Measurements from ENCODE around the gene BRIP1.
"Not testable (repeated sequence)": the region's sequence is repeated elsewhere in the genome, so short reads cannot be mapped to it uniquely, and the experiment has no call there.

The BRIP1 gene

DNA sequence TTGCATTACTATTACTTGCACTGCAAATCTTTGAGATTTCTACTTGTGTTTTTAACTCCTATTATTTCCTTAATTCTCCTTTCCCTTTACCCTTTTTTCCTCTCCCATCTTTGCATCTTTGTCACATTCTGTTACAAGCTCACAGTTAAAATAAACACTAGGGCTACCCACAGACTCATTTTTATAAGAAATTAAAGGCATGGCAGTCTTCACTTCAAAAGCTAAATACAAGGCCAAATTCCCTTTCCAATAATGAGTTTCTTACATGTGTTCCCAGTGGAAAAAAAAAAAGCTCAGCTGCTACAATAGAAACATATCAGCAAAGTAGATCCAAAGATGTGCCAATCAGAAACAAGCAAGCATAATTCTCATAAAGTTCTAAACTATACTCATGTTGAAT lies 3.7 kb upstream of the BRIP1 start:
- Histone ChIP-seq H3K27ac (no peak overlapping the region), H3K27me3 (no peaks in the 10 kb centered on the region), H3K4me2 (no peak overlapping the region)

DNA sequence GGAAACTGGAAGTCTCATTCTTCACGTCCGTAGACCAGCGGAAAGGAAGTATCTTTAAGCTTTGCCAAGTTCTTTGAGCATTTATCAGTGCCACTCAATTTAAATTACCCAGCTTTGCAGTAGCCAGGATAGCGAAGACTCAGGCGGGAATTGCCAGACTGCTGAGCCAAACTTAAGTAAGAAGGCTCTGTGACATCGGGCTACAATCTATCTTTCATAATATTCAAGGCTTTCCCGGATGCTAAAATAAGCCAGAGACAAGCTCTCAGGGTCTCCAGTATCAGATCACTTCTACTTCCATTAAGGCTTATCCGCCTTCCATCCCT lies 436 bp upstream of the BRIP1 start:
- Histone ChIP-seq H3K27me3 (no peaks in the 10 kb centered on the region), H3K4me1 (peaks cover 45% of the 10 kb centered on the region)
- TF ChIP-seq Cebpa-rat (IDR thresholded peaks at IDR 0.05): no peak

More for the DNA sequence above, 3.7 kb upstream of the BRIP1 start:
- H3K36me3 ChIP-seq: peaks cover 53% of the 10 kb centered on the region
- peaks cover 16% of the 10 kb centered on the region for H3K4me1 ChIP-seq
- H3K4me3 ChIP-seq: no peak overlapping the region
- H3K9me3 ChIP-seq: no peaks in the 10 kb centered on the region
- H4K20me1 ChIP-seq: no peaks in the 10 kb centered on the region
- TF ChIP-seq Cebpa-rat (IDR thresholded peaks at IDR 0.05): no peak
- no peak overlapping the region for H3K9ac ChIP-seq

GRCh38 chr17:61862105-61862574 lies 1.2 kb downstream of the BRIP1 start:
- Histone ChIP-seq H3K27ac (no peak overlapping the region), H3K9me3 (no peaks in the 10 kb centered on the region), H3K27me3 (no peaks in the 10 kb centered on the region), H4K20me1 (no peaks in the 10 kb centered on the region), H3K4me1 (peaks cover 45% of the 10 kb centered on the region), H3K4me2 (peak overlapping the region; percentile 78), H3K4me3 (peak overlapping the region; percentile 80), H3K9ac (peak overlapping the region; percentile 93; the same call in 1 of the 2 replicates), H3K36me3 (peaks cover 18% of the 10 kb centered on the region)
- no peak for TF ChIP-seq Cebpa-rat (IDR thresholded peaks at IDR 0.05)

More for the DNA sequence above, 436 bp upstream of the BRIP1 start:
- Histone ChIP-seq H3K27ac (peak overlapping the region; percentile 53; the same call in 1 of the 2 replicates), H3K4me3 (peak overlapping the region; percentile 80), H3K36me3 (peaks cover 25% of the 10 kb centered on the region), H3K9ac (peak overlapping the region; percentile 93), H4K20me1 (no peaks in the 10 kb centered on the region), H3K9me3 (no peaks in the 10 kb centered on the region), H3K4me2 (peak overlapping the region; percentile 79)

- H3K27ac ChIP-seq, H3K9me3 ChIP-seq, H4K20me1 ChIP-seq, H3K27me3 ChIP-seq, H3K9ac ChIP-seq, H3K4me3 ChIP-seq: not testable (repeated sequence)
- Histone ChIP-seq H3K36me3 (peaks cover 23% of the 10 kb centered on the region), H3K4me2 (peak overlapping the region; percentile 78), H3K4me1 (peaks cover 45% of the 10 kb centered on the region)
Measured at GRCh38 chr17:61860397-61860796, 2.9 kb downstream of the BRIP1 start.

DNA sequence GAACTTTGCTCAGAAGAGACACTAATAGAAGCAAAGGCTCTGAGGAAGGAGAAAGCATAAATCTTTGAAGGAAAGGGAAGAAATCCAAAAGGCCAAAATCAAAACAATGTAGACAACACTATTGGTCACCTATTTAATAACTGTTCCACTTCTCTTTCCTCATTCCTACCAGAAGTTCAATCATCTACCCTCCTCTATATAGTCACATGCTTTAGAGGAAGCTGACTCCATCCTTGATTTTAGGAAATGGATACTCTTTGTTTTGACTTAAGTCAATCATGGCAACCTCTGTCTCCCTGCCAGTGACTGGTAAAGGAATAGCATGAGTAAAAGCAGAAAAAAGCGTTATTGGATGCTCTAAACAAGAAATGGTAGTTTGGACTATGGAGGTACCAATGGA lies 7.3 kb downstream of the BRIP1 start:
- TF ChIP-seq Cebpa-rat (IDR thresholded peaks at IDR 0.05): no peak
- H3K9ac ChIP-seq: no peak overlapping the region
- H3K9me3 ChIP-seq: no peaks in the 10 kb centered on the region
- H3K4me3 ChIP-seq: no peak overlapping the region
- H3K4me2 ChIP-seq: no peak overlapping the region
- peaks cover 62% of the 10 kb centered on the region for H3K36me3 ChIP-seq
- no peaks in the 10 kb centered on the region for H4K20me1 ChIP-seq
- no peak overlapping the region for H3K27ac ChIP-seq
- peaks cover 19% of the 10 kb centered on the region for H3K4me1 ChIP-seq
- H3K27me3 ChIP-seq: no peaks in the 10 kb centered on the region

GRCh38 chr17:61852857-61853256 lies 10.5 kb downstream of the BRIP1 start:
- no peaks in the 10 kb centered on the region for H3K27me3 ChIP-seq
- no peak for TF ChIP-seq Cebpa-rat (IDR thresholded peaks at IDR 0.05)
- H3K27ac ChIP-seq: no peak overlapping the region
- H3K4me1 ChIP-seq: no peaks in the 10 kb centered on the region
- H3K9me3 ChIP-seq: no peaks in the 10 kb centered on the region
- H4K20me1 ChIP-seq: no peaks in the 10 kb centered on the region
- H3K36me3 ChIP-seq: peaks cover 78% of the 10 kb centered on the region
- no peak overlapping the region for H3K4me3 ChIP-seq
- H3K9ac ChIP-seq: no peak overlapping the region
- no peak overlapping the region for H3K4me2 ChIP-seq

DNA sequence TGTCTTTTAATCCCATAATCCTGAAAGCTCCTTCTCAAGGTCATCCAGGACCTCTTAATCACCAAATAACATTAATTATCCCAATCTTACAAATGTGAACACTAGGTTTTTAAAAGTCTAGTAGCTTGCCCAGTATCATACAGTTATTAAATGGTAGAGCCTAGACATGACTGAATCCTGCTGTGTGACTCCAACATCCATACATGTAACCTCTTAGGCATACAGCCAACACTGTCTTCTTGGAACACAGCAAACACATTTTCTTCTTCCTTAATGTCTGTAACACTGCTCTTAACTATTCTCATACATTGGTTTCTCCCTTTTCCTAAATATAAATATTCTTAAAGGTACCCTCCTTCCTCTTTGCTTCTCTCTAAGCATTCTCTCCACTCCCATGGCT lies 13.7 kb downstream of the BRIP1 start:
- TF ChIP-seq Cebpa-rat (IDR thresholded peaks at IDR 0.05): no peak
- H3K36me3 ChIP-seq: peaks cover 77% of the 10 kb centered on the region
- no peaks in the 10 kb centered on the region for H4K20me1 ChIP-seq
- H3K4me2 ChIP-seq: no peak overlapping the region
- H3K9me3 ChIP-seq: no peaks in the 10 kb centered on the region
- H3K27me3 ChIP-seq: no peaks in the 10 kb centered on the region
- no peak overlapping the region for H3K27ac ChIP-seq
- H3K4me1 ChIP-seq: no peaks in the 10 kb centered on the region
- no peak overlapping the region for H3K4me3 ChIP-seq
- no peak overlapping the region for H3K9ac ChIP-seq

DNA sequence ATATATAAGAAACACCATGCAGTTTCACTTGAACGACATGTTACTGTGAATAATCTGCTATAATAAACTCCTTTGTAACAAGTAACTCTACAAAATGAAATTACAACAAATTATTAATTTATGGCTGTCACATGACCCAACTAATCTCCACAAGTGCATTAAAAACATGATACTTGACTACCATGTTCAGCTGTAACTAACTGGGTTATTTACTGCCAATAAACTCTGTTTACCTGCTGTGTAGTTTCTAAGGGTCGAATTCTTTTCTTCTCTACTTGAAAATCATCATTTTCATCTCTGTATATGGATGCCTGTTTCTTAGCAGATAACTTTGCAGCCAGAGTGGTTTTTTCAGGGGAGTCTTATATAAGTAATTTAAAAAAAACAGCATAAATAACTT lies 14.4 kb downstream of the BRIP1 start:
- Histone ChIP-seq H3K4me2 (no peak overlapping the region), H3K4me1 (no peaks in the 10 kb centered on the region), H3K27me3 (no peaks in the 10 kb centered on the region), H3K9ac (no peak overlapping the region), H3K4me3 (no peak overlapping the region), H3K36me3 (peaks cover 77% of the 10 kb centered on the region), H3K27ac (no peak overlapping the region), H3K9me3 (no peaks in the 10 kb centered on the region), H4K20me1 (no peaks in the 10 kb centered on the region)
- TF ChIP-seq Cebpa-rat (IDR thresholded peaks at IDR 0.05): no peak

DNA sequence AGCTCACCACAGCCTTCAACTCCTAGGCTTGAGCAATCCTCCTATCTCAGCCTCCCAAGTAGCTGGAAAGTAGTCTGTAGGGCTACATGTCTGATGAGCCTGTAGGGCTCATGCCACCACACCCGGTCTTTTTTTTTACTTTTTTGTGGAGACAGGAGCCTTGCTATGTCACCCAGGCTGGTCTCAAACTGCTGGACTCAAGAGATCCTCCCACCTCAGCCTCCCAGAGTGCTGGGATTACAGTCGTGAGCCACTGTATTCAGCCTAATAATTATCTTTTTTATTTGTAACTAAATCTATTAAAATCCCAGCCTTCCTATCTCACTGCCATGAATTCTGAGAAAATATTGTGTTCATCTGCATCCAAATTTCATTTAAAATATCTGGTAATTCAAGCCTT lies 15.1 kb downstream of the BRIP1 start:
- Histone ChIP-seq H3K36me3 (peaks cover 77% of the 10 kb centered on the region), H3K4me3 (no peak overlapping the region), H3K4me2 (no peak overlapping the region), H4K20me1 (no peaks in the 10 kb centered on the region), H3K4me1 (no peaks in the 10 kb centered on the region), H3K27ac (no peak overlapping the region), H3K27me3 (no peaks in the 10 kb centered on the region), H3K9me3 (no peaks in the 10 kb centered on the region), H3K9ac (no peak overlapping the region)
- TF ChIP-seq Cebpa-rat (IDR thresholded peaks at IDR 0.05): no peak

- no peak overlapping the region for H3K4me2 ChIP-seq
- H3K36me3 ChIP-seq: peaks cover 79% of the 10 kb centered on the region
- no peak for TF ChIP-seq Cebpa-rat (IDR thresholded peaks at IDR 0.05)
- no peaks in the 10 kb centered on the region for H3K9me3 ChIP-seq
- H3K4me1 ChIP-seq: no peaks in the 10 kb centered on the region
- H3K27me3 ChIP-seq: no peaks in the 10 kb centered on the region
- no peaks in the 10 kb centered on the region for H4K20me1 ChIP-seq
- no peak overlapping the region for H3K4me3 ChIP-seq
- H3K9ac ChIP-seq: no peak overlapping the region
- no peak overlapping the region for H3K27ac ChIP-seq
Measured at GRCh38 chr17:61847659-61848058, 15.7 kb downstream of the BRIP1 start.

DNA sequence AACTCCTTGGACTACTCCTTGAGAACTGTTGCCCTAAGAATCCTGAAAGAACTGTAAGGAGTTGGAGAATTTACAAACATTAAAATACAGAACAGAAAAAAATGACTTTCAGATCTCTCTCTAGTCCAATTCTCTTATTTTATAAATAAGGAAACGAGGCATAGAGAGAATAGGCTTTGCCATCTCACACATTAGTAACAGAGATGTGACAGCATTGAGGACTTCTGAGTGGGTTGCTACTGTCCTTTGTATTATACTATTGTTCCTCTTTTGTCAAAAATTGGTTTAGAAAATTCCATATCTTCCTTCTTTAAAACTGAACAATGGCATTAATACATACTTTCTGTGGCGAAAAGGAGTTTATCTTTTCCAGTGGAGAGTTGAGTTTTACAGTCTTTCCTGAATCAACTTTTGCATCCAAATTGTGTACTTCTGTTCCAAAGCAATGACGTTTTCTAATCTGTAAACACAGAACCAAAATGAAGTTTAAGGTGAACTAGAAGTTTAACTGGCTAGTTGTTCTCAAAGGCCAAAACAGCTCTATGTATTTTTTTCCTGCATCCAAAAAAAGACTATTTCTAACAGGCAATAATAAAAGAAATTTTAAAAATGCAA lies 16.5 kb downstream of the BRIP1 start:
- Histone ChIP-seq H3K9me3 (no peaks in the 10 kb centered on the region), H3K27me3 (no peaks in the 10 kb centered on the region), H3K4me2 (no peak overlapping the region), H3K4me1 (no peaks in the 10 kb centered on the region), H3K9ac (no peak overlapping the region), H3K4me3 (no peak overlapping the region), H4K20me1 (no peaks in the 10 kb centered on the region), H3K27ac (no peak overlapping the region), H3K36me3 (peaks cover 76% of the 10 kb centered on the region)
- no peak for TF ChIP-seq Cebpa-rat (IDR thresholded peaks at IDR 0.05)

Data from BLaER1 (cell line).